HG03196 (cell line): ENCODE results near the gene PGA3.
A peak's percentile ranks its signal among the peaks of the same experiment; 100 is the strongest.
"Not testable (repeated sequence)": the region's sequence is repeated elsewhere in the genome, so short reads cannot be mapped to it uniquely, and the experiment has no call there.

Source experiments
- ATAC-seq: cut with Tn5 transposase; IDR thresholded peaks from one replicate; pipeline ENCODE4 v1.9.1; 2021; ENCODE audit not compliant: unreplicated experiment

Gene PGA3

GRCh38 chr11:61202950-61203746 is at the start of gene PGA3:
PGA3 (plus strand) TSS chr11:61203515; CDS start chr11:61203565, 50 bp downstream.
- not testable (repeated sequence) for ATAC-seq

DNA sequence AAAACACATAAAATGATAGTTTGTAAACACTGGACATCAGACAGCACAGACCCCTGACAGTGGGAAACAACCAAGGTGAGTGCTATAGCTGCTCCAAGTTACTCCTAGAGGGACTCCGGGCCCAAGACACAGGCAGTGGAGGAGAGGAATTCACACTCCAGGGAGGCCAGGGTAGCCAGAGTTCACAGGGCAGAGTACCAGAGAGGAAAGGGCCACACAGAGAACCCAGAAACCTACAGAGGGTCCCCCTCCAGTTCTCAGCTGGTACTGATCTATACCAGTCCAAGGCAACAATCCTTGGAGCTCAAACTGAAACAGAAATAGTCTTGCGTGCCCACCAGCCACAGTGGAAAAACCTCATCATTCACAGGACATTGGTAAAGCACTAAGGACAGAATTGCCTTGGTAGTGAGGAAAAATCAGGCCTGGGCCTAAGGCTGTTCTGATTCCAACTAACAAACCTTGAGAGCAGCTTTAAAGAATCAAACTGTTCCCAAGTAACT is 49.7 kb upstream of the PGA3 start:
- ATAC-seq, result no peak

DNA sequence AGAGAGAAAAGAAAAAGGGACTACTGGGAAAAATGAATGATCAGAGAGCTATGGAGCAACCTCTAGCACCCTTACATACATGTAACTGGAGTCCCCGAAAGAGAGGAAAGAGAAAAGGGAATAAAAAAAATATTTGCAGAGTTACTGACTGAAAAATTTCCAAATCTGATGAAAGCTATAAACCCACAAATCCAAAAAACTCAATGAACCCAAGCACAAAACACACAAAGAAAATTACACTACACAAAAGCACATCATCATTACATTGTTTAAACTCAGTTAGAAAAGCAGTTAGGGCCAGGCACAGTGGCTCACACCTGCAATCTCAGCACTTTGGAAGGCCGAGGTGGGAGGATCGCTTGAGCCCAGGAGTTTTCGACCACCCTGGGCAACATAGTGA is 48.8 kb upstream of the PGA3 start:
- ATAC-seq, result no peak

DNA sequence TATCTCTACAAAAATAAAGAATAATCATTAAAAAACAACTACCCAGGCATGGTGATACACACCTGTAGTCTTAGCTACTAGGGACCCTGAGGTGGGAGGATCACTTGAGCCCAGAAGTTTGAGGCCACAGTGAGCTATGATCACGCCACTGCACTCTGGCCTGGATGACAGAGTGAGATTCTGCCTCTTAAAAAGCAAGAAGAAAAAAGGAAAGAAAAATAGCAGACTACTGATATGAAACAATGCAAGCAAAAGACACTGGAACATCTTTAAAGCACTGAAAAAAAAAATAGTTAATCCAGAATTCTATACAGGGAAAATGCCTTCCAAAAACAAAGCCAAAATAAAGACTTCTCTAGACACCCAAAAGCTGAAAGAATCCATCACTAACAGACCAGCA is 48.0 kb upstream of the PGA3 start:
- ATAC-seq, result no peak

DNA sequence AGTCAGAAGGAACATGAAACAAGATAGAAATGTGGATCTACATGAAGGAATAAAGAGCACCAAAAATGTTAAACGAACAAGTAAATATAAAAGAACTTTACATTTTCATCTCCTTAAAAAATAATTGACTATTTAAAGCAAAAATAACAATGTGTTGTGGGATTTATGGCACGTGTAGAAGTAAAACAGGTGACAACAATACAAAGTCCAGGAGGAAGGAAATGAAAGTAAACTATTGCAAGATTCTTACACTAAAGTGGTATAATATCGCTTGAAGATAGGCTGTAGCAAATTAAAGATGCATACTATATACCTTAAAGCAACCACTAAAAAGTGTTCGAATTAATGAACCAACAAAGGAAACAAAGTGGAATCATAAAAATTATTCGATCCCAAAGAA is 47.6 kb upstream of the PGA3 start:
- no peak for ATAC-seq

DNA sequence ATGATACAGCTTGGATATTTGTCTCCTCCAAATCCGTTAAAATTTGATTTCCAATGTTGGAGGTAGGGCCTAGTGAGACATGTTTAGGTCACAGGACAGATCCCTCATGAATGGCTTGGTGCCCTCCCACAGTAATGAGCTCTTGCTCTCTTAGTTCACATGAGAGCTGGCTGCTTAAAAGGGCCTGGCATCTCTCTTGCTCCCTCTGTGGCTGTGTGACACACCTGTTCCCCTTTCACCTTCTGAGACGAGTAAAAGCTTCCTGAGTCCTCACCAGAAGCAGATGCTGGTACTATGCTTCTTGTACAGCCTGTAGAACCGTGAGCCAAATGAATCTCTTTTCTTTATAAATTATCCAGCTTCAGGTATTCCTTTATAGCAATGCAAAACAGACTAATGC is 45.6 kb upstream of the PGA3 start:
- no peak for ATAC-seq

GRCh38 chr11:61158691-61159381 is 44.5 kb upstream of the PGA3 start:
- no peak for ATAC-seq

GRCh38 chr11:61160487-61161189 is 42.7 kb upstream of the PGA3 start:
- no peak for ATAC-seq

GRCh38 chr11:61161190-61162091 is 41.9 kb upstream of the PGA3 start, which contains the start of gene VPS37C:
VPS37C (minus strand) TSS chr11:61161426; CDS start chr11:61138829, 22,597 bp downstream.
- ATAC-seq, result peak; percentile 79

DNA sequence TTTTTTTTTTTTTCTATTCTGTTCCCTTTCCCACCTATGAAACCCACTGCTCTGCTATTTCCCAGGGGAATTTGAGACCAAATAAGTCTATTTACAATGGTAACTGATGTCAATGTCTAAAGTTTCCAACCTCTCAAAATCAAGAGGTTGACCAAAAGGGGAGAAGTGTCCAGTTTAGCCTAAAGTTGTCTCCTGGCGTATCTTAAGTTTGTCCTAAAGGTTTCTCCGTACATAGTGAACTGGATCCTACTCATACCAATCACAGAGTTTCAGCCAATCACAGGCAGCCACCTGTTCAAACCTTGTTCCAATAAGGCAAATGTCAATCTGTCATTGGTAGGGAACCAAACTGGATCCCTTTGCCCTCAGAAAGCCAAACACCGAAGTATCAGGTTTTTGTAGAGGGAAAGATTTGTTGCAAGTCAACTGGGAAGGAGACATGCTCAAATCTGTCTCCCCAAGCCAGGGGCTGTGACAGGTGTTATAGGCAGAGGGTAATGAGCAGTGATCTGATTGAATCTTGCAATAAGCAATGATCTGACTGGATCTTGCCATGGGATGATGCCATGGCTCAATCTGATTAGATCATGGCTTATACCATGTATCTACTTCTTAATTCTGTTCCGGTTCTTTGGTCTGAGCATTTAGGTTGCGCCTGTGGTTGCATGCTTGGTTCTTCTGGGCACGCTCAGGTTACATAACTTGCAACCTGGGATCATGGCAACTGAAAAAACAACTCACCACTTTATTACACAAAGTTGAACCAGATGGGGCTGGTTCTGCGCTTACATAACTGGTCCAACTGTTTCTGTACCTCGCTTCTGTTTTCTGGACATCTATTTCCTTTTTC is 41.0 kb upstream of the PGA3 start:
- no peak for ATAC-seq

DNA sequence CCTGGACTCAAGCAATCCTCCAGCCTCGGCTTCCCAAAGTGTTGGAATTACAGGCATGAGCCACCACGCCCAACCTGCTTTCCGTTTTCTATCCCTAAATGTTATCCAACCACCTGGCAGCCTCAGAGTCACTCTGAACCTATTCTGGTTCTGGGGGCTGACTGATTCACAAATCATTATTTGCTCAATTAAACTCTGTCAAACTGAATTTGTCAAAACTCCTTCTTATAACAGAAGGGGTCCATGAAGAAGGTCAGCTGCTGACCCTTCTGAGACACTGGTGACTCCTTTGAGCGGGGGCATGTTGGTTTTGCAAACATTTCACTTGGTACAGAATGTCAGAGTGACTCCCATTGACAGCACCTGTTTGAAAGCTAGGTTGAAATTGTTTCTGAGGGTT is 40.3 kb upstream of the PGA3 start:
- ATAC-seq, result no peak

- ATAC-seq, result no peak
Observed at GRCh38 chr11:61163714-61164605, 39.4 kb upstream of the PGA3 start.

DNA sequence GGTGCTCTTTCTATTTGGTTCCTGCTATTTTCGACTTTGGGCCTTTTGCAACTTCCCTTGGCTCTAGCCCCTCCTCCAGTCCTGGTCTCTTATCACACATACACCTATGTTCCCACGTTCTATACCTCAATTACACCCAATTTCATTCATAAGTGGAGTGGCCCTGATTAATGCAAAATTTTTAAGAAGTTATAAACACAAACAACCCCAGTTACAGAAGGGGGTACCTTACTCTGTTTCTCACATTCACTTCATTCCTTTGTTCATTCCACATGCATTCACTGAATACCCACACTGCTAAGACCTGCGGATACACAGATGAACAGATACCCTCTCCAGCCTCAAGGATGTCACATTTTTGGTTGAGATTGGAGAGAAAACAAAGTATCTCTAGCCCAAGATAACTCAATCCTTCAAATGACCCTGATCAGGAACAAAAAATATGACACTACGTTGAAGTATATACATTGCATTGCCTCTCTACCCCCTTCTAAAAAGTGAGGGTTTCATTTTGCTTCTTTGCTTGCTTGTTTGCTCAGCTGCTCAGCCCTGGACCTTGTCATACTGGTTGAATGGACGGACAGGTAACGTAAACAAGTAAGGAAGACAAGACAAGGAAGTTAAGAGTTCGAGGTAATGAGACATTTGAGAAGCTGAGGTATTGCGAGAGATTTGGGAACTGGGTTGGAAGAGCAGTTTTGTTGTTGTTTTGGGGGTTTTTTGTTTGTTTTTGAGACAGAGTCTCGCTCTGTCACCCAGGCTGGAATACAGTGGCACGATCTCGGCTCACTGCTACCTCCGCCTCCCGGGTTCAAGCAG is 38.5 kb upstream of the PGA3 start:
- ATAC-seq, result no peak

DNA sequence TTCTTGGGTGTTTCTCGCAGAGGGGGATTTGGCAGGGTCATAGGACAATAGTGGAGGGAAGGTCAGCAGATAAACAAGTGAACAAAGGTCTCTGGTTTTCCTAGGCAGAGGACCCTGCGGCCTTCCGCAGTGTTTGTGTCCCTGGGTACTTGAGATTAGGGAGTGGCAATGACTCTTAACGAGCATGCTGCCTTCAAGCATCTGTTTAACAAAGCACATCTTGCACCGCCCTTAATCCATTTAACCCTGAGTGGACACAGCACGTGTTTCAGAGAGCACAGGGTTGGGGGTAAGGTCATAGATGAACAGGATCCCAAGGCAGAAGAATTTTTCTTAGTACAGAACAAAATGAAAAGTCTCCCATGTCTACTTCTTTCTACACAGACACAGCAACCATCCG is 37.5 kb upstream of the PGA3 start:
- ATAC-seq, result not testable (repeated sequence)

DNA sequence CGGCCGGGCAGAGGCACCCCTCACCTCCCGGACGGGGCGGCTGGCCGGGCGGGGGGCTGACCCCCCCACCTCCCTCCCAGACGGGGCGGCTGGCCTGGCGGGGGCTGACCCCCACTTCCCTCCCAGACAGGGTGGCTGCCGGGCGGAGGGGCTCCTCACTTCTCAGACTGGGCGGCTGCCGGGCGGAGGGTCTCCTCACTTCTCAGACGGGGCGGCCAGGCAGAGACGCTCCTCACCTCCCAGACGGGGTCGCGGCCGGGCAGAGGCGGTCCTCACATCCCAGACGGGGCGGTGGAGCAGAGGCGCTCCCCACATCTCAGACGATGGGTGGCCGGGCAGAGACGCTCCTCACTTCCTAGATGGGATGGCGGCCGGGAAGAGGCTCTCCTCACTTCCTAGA is 37.0 kb upstream of the PGA3 start:
- not testable (repeated sequence) for ATAC-seq

- no peak for ATAC-seq
Observed at GRCh38 chr11:61168042-61168688, 35.1 kb upstream of the PGA3 start.

DNA sequence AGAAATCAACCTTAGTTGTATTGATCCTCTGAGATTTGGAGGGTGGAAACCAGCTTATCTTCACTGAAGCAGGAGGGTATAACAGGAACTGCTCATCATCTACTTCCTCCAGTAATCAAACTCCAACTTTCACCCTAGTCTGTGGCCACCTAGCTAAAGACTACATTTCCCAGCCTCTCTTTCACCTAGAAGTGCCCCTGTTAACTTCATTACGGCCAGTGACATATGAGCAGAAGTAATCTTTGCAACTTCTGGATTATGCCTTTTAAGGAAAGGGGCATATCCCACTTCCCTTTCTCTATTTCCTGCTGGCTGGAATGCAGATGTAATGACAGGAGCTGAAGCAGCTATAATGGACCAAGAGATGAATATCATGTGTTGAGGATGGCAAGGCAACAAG is 34.5 kb upstream of the PGA3 start:
- ATAC-seq, result no peak
